Breast epithelium (tissue), 3 donors: ENCODE measurements around the gene PCNX1.

ENCODE experiments used
- POLR2AphosphoS5 ChIP-seq, 3 donors: sonication (generic); formaldehyde crosslinking; IDR thresholded peaks; one replicate each; pipeline ENCODE4 v1.6.1; 2017; ENCODE audit warnings: antibody characterized with exemption in 3 of 3
- TF ChIP-seq, protein P1 (sequence below), 3 donors: fragments of 450-650 bp; IDR thresholded peaks; one replicate each; pipeline ENCODE4 v1.5.1; 2016 to 2017; ENCODE audit warnings: antibody characterized with exemption in 3 of 3, mild to moderate bottlenecking in 3 of 3, moderate library complexity in 3 of 3

DNA sequence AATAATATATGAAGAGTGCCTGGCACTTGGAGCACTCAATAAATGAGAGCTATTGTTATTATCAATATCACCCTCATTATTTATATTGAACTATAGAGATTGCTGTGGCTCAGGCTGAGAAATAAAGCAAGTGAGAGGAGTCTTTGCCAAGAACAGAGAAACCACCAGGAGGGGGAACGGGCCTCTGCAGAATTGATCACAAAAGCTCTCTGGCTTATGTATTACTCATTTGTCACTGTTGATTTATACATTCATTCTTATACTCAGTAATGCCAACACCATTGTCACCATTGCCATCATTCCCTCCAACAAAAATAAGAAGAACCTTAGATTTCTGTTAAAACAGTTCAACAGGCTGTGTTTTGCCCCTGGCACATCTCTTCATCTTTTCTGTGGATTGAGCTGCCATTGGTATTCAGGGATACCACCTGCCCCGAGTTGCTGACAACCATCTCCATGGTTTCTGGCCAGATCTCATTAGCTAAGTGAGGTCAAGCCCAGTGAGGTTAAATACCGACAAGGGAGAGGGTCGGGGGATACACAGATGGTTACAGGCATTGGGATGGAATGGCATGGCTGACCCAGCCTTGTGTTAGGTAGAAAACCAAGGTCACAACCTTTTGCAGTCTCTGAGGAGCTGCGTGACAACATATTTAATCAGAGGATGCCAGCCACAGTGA lies 21.8 kb upstream of the PCNX1 start:
- TF ChIP-seq, protein P1, sequence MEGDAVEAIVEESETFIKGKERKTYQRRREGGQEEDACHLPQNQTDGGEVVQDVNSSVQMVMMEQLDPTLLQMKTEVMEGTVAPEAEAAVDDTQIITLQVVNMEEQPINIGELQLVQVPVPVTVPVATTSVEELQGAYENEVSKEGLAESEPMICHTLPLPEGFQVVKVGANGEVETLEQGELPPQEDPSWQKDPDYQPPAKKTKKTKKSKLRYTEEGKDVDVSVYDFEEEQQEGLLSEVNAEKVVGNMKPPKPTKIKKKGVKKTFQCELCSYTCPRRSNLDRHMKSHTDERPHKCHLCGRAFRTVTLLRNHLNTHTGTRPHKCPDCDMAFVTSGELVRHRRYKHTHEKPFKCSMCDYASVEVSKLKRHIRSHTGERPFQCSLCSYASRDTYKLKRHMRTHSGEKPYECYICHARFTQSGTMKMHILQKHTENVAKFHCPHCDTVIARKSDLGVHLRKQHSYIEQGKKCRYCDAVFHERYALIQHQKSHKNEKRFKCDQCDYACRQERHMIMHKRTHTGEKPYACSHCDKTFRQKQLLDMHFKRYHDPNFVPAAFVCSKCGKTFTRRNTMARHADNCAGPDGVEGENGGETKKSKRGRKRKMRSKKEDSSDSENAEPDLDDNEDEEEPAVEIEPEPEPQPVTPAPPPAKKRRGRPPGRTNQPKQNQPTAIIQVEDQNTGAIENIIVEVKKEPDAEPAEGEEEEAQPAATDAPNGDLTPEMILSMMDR (IDR thresholded peaks at IDR 0.05): no peak
- no peak for TF ChIP-seq POLR2AphosphoS5 (IDR thresholded peaks at IDR 0.05)
